Ishikawa (cell line): Measurements from ENCODE around the gene ELAVL3.

Experiments
- CEBPB ChIP-seq: IDR thresholded peaks from 2 replicates; pipeline ENCODE4 v1.6.1; 2012
- CREB1 ChIP-seq: IDR thresholded peaks from 2 replicates; pipeline ENCODE4 v1.6.1; 2012; ENCODE audit warnings: low read depth
- EGR1 ChIP-seq: IDR thresholded peaks from 2 replicates; pipeline ENCODE4 v1.6.1; 2012
- EP300 ChIP-seq: IDR thresholded peaks from 2 replicates; pipeline ENCODE4 v1.6.1; 2012; ENCODE audit warnings: borderline replicate concordance
- FOXM1 ChIP-seq: IDR thresholded peaks from 2 replicates; pipeline ENCODE4 v1.6.1; 2012; ENCODE audit warnings: low read depth, borderline replicate concordance
- NFIC ChIP-seq: IDR thresholded peaks from 2 replicates; pipeline ENCODE4 v1.6.1; 2012
- RAD21 ChIP-seq: IDR thresholded peaks from 2 replicates; pipeline ENCODE4 v1.6.1; 2012; ENCODE audit warnings: low read depth
- TAF1 ChIP-seq: IDR thresholded peaks from 2 replicates; pipeline ENCODE4 v1.6.1; 2012; ENCODE audit warnings: low read depth, mild to moderate bottlenecking
- TCF12 ChIP-seq: IDR thresholded peaks from 2 replicates; pipeline ENCODE4 v1.6.1; 2012; ENCODE audit warnings: low read depth
- TEAD4 ChIP-seq: IDR thresholded peaks from 2 replicates; pipeline ENCODE4 v1.6.1; 2012
- YY1 ChIP-seq: IDR thresholded peaks from 2 replicates; pipeline ENCODE4 v1.6.1; 2012; ENCODE audit warnings: low read depth
- ZBTB7A ChIP-seq: IDR thresholded peaks from 2 replicates; pipeline ENCODE4 v1.6.1; 2012; ENCODE audit warnings: low read depth
- TF ChIP-seq, protein P1 (sequence below): IDR thresholded peaks from 2 replicates; pipeline ENCODE4 v1.6.1; 2012
- TF ChIP-seq, protein P2 (sequence below): IDR thresholded peaks from 2 replicates; pipeline ENCODE4 v1.6.1; 2012; ENCODE audit warnings: low read depth, mild to moderate bottlenecking
- TF ChIP-seq, protein P3 (sequence below): IDR thresholded peaks from 2 replicates; pipeline ENCODE4 v1.6.1; 2012

Gene ELAVL3

DNA sequence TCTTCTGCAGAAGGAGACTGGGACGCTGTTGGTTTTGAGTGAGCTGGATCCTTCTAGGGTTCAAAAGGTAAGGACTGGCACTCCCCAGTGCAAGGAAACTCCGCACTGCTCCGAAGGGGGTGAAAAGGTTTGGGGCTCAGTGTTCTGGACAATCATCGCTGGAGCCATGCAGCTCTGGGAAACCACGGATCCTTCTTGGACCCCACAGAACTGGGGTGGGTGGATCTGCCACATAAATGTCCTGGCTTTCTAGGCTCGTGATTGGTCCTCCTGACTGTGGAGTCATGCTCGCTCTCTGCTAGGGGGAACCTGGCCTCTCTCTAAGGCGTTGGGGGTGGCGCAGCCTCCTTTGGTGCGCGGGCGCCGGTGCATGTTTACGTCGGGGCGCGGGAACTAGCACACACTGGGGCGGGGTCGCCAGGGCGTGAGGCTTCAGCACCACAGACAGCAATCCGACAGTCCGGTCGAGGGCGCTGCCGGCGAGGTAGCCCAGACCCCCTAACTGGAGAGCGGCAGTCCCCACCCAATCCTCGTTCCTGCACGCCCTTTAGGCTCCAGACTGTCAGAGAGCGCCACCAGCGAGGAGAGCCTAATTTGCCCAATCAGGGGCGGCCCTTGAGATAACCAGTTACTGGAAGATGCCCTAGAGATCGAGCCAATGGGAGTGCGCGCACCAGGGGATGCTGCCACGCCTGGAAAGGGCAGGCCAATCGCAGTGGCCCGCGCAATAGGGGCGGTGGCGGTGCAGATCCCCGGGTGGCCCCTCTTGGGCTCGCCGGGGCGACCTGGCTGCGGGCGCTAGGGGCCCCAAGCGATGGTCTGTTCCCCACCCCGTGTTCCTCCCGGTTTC lies 913 bp upstream of the ELAVL3 start:
- TF ChIP-seq CREB1 (0 out of 2 replicates have a peak, but pooled peaks have one; percentile 24), YY1 (no peak), TCF12 (no peak; the same call in 1 of the 2 replicates)
- TF ChIP-seq, protein P1, sequence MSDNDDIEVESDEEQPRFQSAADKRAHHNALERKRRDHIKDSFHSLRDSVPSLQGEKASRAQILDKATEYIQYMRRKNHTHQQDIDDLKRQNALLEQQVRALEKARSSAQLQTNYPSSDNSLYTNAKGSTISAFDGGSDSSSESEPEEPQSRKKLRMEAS, result peak; percentile 40; the same call in 1 of the 2 replicates
- TF ChIP-seq, protein P2, sequence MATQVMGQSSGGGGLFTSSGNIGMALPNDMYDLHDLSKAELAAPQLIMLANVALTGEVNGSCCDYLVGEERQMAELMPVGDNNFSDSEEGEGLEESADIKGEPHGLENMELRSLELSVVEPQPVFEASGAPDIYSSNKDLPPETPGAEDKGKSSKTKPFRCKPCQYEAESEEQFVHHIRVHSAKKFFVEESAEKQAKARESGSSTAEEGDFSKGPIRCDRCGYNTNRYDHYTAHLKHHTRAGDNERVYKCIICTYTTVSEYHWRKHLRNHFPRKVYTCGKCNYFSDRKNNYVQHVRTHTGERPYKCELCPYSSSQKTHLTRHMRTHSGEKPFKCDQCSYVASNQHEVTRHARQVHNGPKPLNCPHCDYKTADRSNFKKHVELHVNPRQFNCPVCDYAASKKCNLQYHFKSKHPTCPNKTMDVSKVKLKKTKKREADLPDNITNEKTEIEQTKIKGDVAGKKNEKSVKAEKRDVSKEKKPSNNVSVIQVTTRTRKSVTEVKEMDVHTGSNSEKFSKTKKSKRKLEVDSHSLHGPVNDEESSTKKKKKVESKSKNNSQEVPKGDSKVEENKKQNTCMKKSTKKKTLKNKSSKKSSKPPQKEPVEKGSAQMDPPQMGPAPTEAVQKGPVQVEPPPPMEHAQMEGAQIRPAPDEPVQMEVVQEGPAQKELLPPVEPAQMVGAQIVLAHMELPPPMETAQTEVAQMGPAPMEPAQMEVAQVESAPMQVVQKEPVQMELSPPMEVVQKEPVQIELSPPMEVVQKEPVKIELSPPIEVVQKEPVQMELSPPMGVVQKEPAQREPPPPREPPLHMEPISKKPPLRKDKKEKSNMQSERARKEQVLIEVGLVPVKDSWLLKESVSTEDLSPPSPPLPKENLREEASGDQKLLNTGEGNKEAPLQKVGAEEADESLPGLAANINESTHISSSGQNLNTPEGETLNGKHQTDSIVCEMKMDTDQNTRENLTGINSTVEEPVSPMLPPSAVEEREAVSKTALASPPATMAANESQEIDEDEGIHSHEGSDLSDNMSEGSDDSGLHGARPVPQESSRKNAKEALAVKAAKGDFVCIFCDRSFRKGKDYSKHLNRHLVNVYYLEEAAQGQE, result peak; percentile 89

DNA sequence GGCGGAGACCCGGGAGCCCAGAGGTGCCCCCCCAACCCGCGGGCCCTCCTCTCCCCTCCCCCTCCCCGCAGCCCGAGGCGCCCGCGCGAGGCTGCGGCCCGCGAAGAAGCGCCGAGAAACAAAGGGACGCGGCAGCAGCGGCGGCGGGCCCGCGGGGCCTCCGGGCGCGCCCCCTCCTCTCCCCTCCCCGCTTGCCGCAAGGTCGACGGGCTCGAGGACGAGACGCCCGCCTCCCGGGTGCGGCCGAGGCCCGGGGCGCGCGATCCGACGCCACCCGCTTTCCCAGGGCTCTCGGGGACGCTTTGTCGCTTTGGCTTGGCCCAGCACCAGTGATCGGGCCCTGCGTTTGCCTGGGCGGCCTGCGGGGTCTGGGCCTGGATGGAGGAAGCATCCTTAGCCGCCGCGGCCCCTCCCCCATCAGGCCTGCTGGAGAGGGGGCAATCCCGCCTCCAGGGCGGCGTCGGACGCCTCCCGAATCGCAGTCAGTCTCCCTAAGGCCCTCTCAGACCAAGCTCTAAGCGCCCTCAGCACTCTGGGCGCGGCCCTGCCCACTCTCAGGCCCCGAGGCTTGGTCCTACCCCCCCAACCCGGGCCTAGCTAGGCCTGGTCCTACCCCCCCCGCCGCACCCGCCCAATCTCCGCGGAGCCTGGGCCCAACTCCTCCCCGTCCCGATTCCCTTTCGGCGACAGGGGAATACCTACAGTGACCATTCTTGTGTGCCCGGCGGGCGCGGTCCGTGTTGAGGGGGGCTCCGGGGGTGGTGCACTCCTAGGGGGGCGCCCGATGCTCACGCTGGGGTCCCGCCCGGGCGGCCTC lies 740 bp downstream of the ELAVL3 start:
- TF ChIP-seq EGR1, result no peak
- TF ChIP-seq CEBPB, result no peak
- no peak for TF ChIP-seq TEAD4
- TF ChIP-seq FOXM1, result no peak
- TF ChIP-seq, protein P3, sequence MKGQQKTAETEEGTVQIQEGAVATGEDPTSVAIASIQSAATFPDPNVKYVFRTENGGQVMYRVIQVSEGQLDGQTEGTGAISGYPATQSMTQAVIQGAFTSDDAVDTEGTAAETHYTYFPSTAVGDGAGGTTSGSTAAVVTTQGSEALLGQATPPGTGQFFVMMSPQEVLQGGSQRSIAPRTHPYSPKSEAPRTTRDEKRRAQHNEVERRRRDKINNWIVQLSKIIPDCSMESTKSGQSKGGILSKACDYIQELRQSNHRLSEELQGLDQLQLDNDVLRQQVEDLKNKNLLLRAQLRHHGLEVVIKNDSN, result no peak
- no peak for TF ChIP-seq EP300
- TF ChIP-seq TCF12, result no peak
- TF ChIP-seq, protein P2, result no peak
- no peak for TF ChIP-seq NFIC
- TF ChIP-seq, protein P1, result no peak
- no peak for TF ChIP-seq ZBTB7A
- TF ChIP-seq YY1, result no peak
- TF ChIP-seq RAD21, result no peak
- TF ChIP-seq TAF1, result no peak
- no peak for TF ChIP-seq CREB1

DNA sequence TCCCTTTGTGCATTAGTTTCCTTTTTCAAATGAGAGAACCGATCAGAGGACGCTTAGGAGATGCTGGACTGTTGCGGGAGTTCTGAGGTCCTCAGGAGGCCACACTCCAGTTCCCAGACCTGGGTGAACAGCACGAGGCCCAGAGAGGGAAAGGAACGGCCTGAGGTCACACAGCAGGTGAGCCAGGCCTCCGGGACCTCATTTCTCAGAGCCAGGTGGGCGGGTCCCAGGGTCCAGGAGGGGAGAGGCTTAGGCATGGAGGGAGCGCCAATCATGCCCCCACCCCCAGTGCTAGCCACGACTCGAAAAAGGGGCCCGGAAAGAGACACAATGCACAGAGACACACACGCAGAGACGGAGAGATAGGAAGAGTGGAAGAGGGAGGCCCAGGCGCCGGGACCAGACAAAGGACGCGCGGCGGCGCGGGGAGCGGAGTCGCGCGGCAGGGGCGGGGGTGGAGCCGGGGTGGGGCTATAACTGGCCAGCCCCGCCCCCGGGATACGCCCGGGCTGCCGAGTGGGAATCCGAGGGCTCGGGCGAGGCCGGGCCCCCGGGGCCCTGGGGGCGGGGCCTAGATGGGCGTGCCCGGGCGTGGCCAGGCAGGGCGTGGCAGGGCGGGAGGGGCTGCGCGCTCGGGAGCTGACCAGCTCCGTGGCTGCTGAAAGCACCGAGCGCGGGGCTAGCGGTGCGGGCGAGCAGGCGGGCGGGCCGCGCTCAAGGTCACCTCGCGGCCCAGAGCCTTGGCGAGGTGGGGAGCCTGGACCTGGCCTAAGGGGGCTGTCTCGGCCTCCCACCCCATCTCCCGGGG lies 1.6 kb downstream of the ELAVL3 start:
- TF ChIP-seq, protein P2, result peak; percentile 90
- TF ChIP-seq, protein P1, result peak; percentile 76; the same call in 1 of the 2 replicates
- TF ChIP-seq EGR1 (no peak), TAF1 (no peak), TCF12 (peak; percentile 45; the same call in 1 of the 2 replicates)
